ENCODE measurements around the gene SVOPL. TPM values are rescaled to one million over a fixed set of nuclear protein-coding genes. Genes with fewer than 3 reads are reported as not detected.

SVOPL gene
- total and polyA plus RNA-seq, 10 of the 15 experiments (the other 5 are each of a cell fraction or from before 2014, with no cell fraction given), result 0.15 TPM; not detected in 9

- no peaks in the 10 kb centered on the region for H4K20me1 ChIP-seq (ENCODE audit: control insufficient read depth, insufficient read depth)
- H3K9me3 ChIP-seq (replicated peaks; ENCODE audit: control insufficient read depth, insufficient read depth, low read length), result peaks cover 12% of the 10 kb centered on the region
- TF ChIP-seq NBN (IDR thresholded peaks at IDR 0.05), result no peak
- no peak for TF ChIP-seq SREBF1 (IDR thresholded peaks at IDR 0.05; ENCODE audit: low read length)
- TF ChIP-seq CBX5 (IDR thresholded peaks at IDR 0.05; ENCODE audit: low read depth), result peak; percentile 96; the same call in 1 of the 2 replicates
- POLR2A ChIA-PET, result no interaction called here
- H3K4me3 ChIP-seq, result no peak overlapping the region
- in situ Hi-C loops (cut with MboI) (no loop called here), intact Hi-C loops (cut with micrococcal nuclease; ENCODE audit: unreplicated experiment) (no loop called here)
- no peaks in the 10 kb centered on the region for H3K27me3 ChIP-seq (replicated peaks in 1 of 2; ENCODE audit: control insufficient read depth in 2 of 2, insufficient read depth in 2 of 2, low read length in 1 of 2)
- no TSS peak for BruUV-seq (replicated peaks)
- H3K36me3 ChIP-seq (ENCODE audit: control insufficient read depth in 2 of 2, insufficient read depth in 2 of 2, low read length in 1 of 2), result peaks cover under 1 to 6% of the 10 kb centered on the region in 2 experiments; a peak in 3 of 4 replicates
- WGBS (ENCODE audit: insufficient coverage, insufficient replicate concordance, low lambda C conversion rate, missing lambda C conversion rate), result 95% methylated on average over 8 of the region's 8 CpGs
- SMC1A ChIA-PET (ENCODE audit: uncharacterized antibody, unreplicated experiment), result interaction anchor here (0.7 kb wide), 1 partner anchor 332 kb away, joined by 3 read pairs; no protein-coding TSS in a partner anchor
- no peak overlapping the region for H3K4me2 ChIP-seq (ENCODE audit: control insufficient read depth, insufficient read depth)
- no peak overlapping the region for H2AFZ ChIP-seq (ENCODE audit: control insufficient read depth, low read depth, low read length)
- DNase-seq (ENCODE audit: low read depth, low spot score) (no peak), FAIRE-seq (no peak), ATAC-seq (no peak)
- no peak overlapping the region for H3K9ac ChIP-seq (ENCODE audit: control insufficient read depth, insufficient read depth, low read length)
- H3K27ac ChIP-seq (ENCODE audit: control insufficient read depth, insufficient read depth), result no peak overlapping the region
- CTCF ChIA-PET, result interaction anchor here (0.6 kb wide), 1 partner anchor 253 kb away, joined by 3 read pairs; no protein-coding TSS in a partner anchor
- no peaks in the 10 kb centered on the region for H3K4me1 ChIP-seq (ENCODE audit: control insufficient read depth, insufficient read depth, low read length)
- H3K79me2 ChIP-seq (ENCODE audit: control insufficient read depth, insufficient read depth, low read length), result no peaks in the 10 kb centered on the region
- RAD21 ChIA-PET (ENCODE audit: unreplicated experiment), result no interaction called here
These were observed 135.6 kb downstream of the SVOPL start for GRCh38 chr7:138565451-138566114.

GRCh38 chr7:138565071-138565450 lies 136.1 kb downstream of the SVOPL start:
- H3K4me3 ChIP-seq, result no peak overlapping the region

More at GRCh38 chr7:138565071-138565450, 136.1 kb downstream of the SVOPL start:
- Histone ChIP-seq H2AFZ (ENCODE audit: control insufficient read depth, low read depth, low read length) (no peak overlapping the region), H3K9ac (ENCODE audit: control insufficient read depth, insufficient read depth, low read length) (no peak overlapping the region), H3K27me3 (replicated peaks in 1 of 2; ENCODE audit: control insufficient read depth in 2 of 2, insufficient read depth in 2 of 2, low read length in 1 of 2) (no peaks in the 10 kb centered on the region), H3K36me3 (ENCODE audit: control insufficient read depth in 2 of 2, insufficient read depth in 2 of 2, low read length in 1 of 2) (peaks cover 0 to 6% of the 10 kb centered on the region in 2 experiments; a peak in 3 of 4 replicates), H3K4me1 (ENCODE audit: control insufficient read depth, insufficient read depth, low read length) (no peaks in the 10 kb centered on the region), H3K27ac (ENCODE audit: control insufficient read depth, insufficient read depth) (no peak overlapping the region), H3K4me2 (ENCODE audit: control insufficient read depth, insufficient read depth) (no peak overlapping the region), H4K20me1 (ENCODE audit: control insufficient read depth, insufficient read depth) (no peaks in the 10 kb centered on the region), H3K9me3 (replicated peaks; ENCODE audit: control insufficient read depth, insufficient read depth, low read length) (peaks cover 12% of the 10 kb centered on the region), H3K79me2 (ENCODE audit: control insufficient read depth, insufficient read depth, low read length) (no peaks in the 10 kb centered on the region)
- ChIA-PET CTCF (no interaction called here), SMC1A (ENCODE audit: uncharacterized antibody, unreplicated experiment) (interaction anchor here (0.7 kb wide), 1 partner anchor 331 kb away, joined by 3 read pairs; no protein-coding TSS in a partner anchor), RAD21 (ENCODE audit: unreplicated experiment) (no interaction called here), POLR2A (no interaction called here)
- intact Hi-C loops (cut with micrococcal nuclease; ENCODE audit: unreplicated experiment), result no loop called here
- TF ChIP-seq ATF3 (IDR thresholded peaks at IDR 0.05; ENCODE audit: borderline replicate concordance, extremely low read depth, low read depth, low read length) (no peak), SPI1 (IDR thresholded peaks at IDR 0.05; ENCODE audit: borderline replicate concordance, insufficient read depth, low read depth, low read length) (peak; percentile 47; the same call in 1 of the 2 replicates), PBX3 (IDR thresholded peaks at IDR 0.05; ENCODE audit: insufficient replicate concordance, low read depth, low read length) (no peak), KDM1A (IDR thresholded peaks at IDR 0.05; ENCODE audit: borderline replicate concordance) (no peak)
- FAIRE-seq, result no peak
- WGBS (ENCODE audit: insufficient coverage, insufficient replicate concordance, low lambda C conversion rate, missing lambda C conversion rate), result 96% methylated on average over 8 of the region's 8 CpGs
- no peak for ATAC-seq
- no TSS peak for BruUV-seq (replicated peaks)
- DNase-seq (ENCODE audit: low read depth, low spot score), result no peak
- in situ Hi-C loops (cut with MboI), result no loop called here
